HCT116 (cell line): ENCODE data around the gene ST7. TPM values are rescaled to one million over a fixed set of nuclear protein-coding genes. Genes with fewer than 3 reads are reported as not detected.

ENCODE experiments used
- ATAC-seq: fragments of 200-7000 bp; cut with Tn5 transposase; 2 replicates; pipeline ENCODE4 v1.9.1; 2020; ENCODE audit warnings: mild to moderate bottlenecking, moderate library complexity
- BruUV-seq: library from RNA; stranded (reverse); fragments of 400-500 nt; replicated peaks from 2 replicates; lab custom pipeline; 2021; lab: Mats Ljungman, UMichigan
- CTCF ChIA-PET: fragments of 300-600 bp; sonication (Branson Sonifier 250); formaldehyde crosslinking; loops from one replicate; lab custom pipeline; 2021; ENCODE audit warnings: antibody characterized with exemption; lab: Charles Lee
- POLR2A ChIA-PET: fragments of 300-600, 350-600 bp; sonication (Branson Sonifier 250); formaldehyde crosslinking; loops from one replicate; lab custom pipeline; 2021; ENCODE audit warnings: antibody characterized with exemption; lab: Charles Lee
- RAD21 ChIA-PET, 2 experiments: fragments of 300-600 bp; sonication (Branson Sonifier 250); formaldehyde crosslinking; loops; one replicate each; lab custom pipeline; 2023; ENCODE audit warnings: low total read pairs in 2 of 2; ENCODE audit not compliant: uncharacterized antibody in 2 of 2, unreplicated experiment in 2 of 2, low non-redundant PET in 1 of 2; lab: Charles Lee
- DNase-seq: peaks from one replicate; pipeline ENCODE4 v3.0.0-alpha.2; 2010; ENCODE audit warnings: low read depth, low spot score
- H2AFZ ChIP-seq: fragments of 200-600 bp; shearing (Covaris generic), sonication (generic); 2 replicates; pipeline ENCODE4 v1.6.1; 2017; ENCODE audit warnings: low read depth, mixed run types, mixed read lengths, antibody characterized with exemption, low read length; ENCODE audit not compliant: poor library complexity, severe bottlenecking
- H3K27ac ChIP-seq: 2 replicates; pipeline ENCODE4 v1.5.1; 2012; ENCODE audit warnings: low read depth, low read length
- H3K27me3 ChIP-seq: fragments of 200-600 bp; sonication (generic); 2 replicates; pipeline ENCODE4 v1.6.1; 2016; ENCODE audit warnings: mixed run types, low read length, mixed read lengths; ENCODE audit not compliant: insufficient read depth
- H3K36me3 ChIP-seq, 2 experiments: fragments of 200-500 bp in 1 of 2; fragments of 200-600 bp in 1 of 2; sonication (Bioruptor generic) in 1 of 2; sonication (generic) in 1 of 2; 2 replicates each; pipeline versions ENCODE4 v1.5.1 to v1.6.1; 2014 to 2016; ENCODE audit warnings: low read length in 2 of 2, inconsistent platforms in 1 of 2, mixed read lengths in 1 of 2, mixed run types in 1 of 2; ENCODE audit not compliant: insufficient read depth in 2 of 2, control insufficient read depth in 1 of 2
- H3K4me1 ChIP-seq, 2 experiments: fragments of 200-600 bp in 1 of 2; sonication (generic) in 1 of 2; 2 replicates each; pipeline versions ENCODE4 v1.5.1 to v1.6.1; 2012 to 2017; ENCODE audit warnings: low read length in 2 of 2, inconsistent platforms in 1 of 2, mild to moderate bottlenecking in 1 of 2, mixed read lengths in 1 of 2, mixed run types in 1 of 2, moderate library complexity in 1 of 2; ENCODE audit not compliant: insufficient read depth in 2 of 2, control insufficient read depth in 1 of 2
- H3K4me2 ChIP-seq: fragments of 200-600 bp; sonication (generic); 2 replicates; pipeline ENCODE4 v1.6.1; 2017; ENCODE audit warnings: mixed run types, low read length, mixed read lengths
- H3K4me3 ChIP-seq, 2 experiments: fragments of 200-600 bp in 1 of 2; sonication (generic) in 1 of 2; replicated peaks in 1 of 2; 2 replicates each; pipeline ENCODE4 v1.5.1; 2011 to 2016; ENCODE audit warnings: low read length in 2 of 2, control low read depth in 1 of 2, low read depth in 1 of 2, mild to moderate bottlenecking in 1 of 2, mixed read lengths in 1 of 2, mixed run types in 1 of 2
- H3K79me2 ChIP-seq: fragments of 200-600 bp; sonication (generic); 2 replicates; pipeline ENCODE4 v1.6.1; 2017; ENCODE audit warnings: mild to moderate bottlenecking, mixed run types, low read length, moderate library complexity, mixed read lengths; ENCODE audit not compliant: insufficient read depth
- H3K9ac ChIP-seq: fragments of 200-600 bp; sonication (generic); 2 replicates; pipeline ENCODE4 v1.6.1; 2016; ENCODE audit warnings: low read length, mixed read lengths
- H3K9me2 ChIP-seq: fragments of 200-600 bp; sonication (generic), shearing (Covaris generic); 2 replicates; pipeline ENCODE4 v1.6.1; 2017; ENCODE audit warnings: mixed run types, mild to moderate bottlenecking, moderate library complexity; ENCODE audit not compliant: insufficient read depth
- H3K9me3 ChIP-seq, 2 experiments: fragments of 200-500 bp in 1 of 2; fragments of 200-600 bp in 1 of 2; sonication (Bioruptor generic) in 1 of 2; sonication (generic) in 1 of 2; 2 replicates each; pipeline ENCODE4 v1.6.1; 2014 to 2017; ENCODE audit warnings: low read length in 2 of 2, mixed read lengths in 2 of 2, inconsistent platforms in 1 of 2, low read depth in 1 of 2, mild to moderate bottlenecking in 1 of 2, mixed run types in 1 of 2, moderate library complexity in 1 of 2; ENCODE audit not compliant: control insufficient read depth in 1 of 2, insufficient read depth in 1 of 2
- H4K20me1 ChIP-seq: fragments of 200-600 bp; sonication (generic), shearing (Covaris generic); 2 replicates; pipeline ENCODE4 v1.6.1; 2017; ENCODE audit warnings: mixed run types, mild to moderate bottlenecking, moderate library complexity; ENCODE audit not compliant: insufficient read depth
- EGR1 ChIP-seq: IDR thresholded peaks from 2 replicates; pipeline ENCODE4 v1.6.1; 2012; ENCODE audit warnings: low read depth
- EZH2 ChIP-seq: fragments of 200-600 bp; sonication (generic); IDR thresholded peaks from 2 replicates; pipeline ENCODE4 v1.6.1; 2017; ENCODE audit warnings: antibody characterized with exemption, mixed run types
- EZH2phosphoT487 ChIP-seq: fragments of 200-600 bp; IDR thresholded peaks from 2 replicates; pipeline ENCODE4 v1.6.1; 2018; ENCODE audit warnings: antibody characterized with exemption, borderline replicate concordance
- FOSL1 ChIP-seq: IDR thresholded peaks from 2 replicates; pipeline ENCODE4 v1.6.1; 2012; ENCODE audit warnings: low read depth
- POLR2AphosphoS5 ChIP-seq: IDR thresholded peaks from 2 replicates; pipeline ENCODE4 v1.6.1; 2011; ENCODE audit warnings: mild to moderate bottlenecking, low read depth, low read length, moderate library complexity
- SRF ChIP-seq: IDR thresholded peaks from 2 replicates; pipeline ENCODE4 v1.6.1; 2012; ENCODE audit warnings: low read depth
- ZFX ChIP-seq: fragments of 450-650 bp; IDR thresholded peaks from 2 replicates; pipeline ENCODE4 v1.6.1; 2017
- intact Hi-C: fragments of 100-400 bp; cut with micrococcal nuclease; formaldehyde crosslinking; loops from 2 replicates; pipeline ENCODE4 v1.10.0; 2022
- total RNA-seq: library from RNA; stranded (reverse); gene quantifications from one replicate; pipeline ENCODE4 v1.2.1, GENCODE V29; 2021; ENCODE audit not compliant: unreplicated experiment

ST7 gene
- total RNA-seq, 1 experiment from 2014 or later = 12.6 TPM

DNA sequence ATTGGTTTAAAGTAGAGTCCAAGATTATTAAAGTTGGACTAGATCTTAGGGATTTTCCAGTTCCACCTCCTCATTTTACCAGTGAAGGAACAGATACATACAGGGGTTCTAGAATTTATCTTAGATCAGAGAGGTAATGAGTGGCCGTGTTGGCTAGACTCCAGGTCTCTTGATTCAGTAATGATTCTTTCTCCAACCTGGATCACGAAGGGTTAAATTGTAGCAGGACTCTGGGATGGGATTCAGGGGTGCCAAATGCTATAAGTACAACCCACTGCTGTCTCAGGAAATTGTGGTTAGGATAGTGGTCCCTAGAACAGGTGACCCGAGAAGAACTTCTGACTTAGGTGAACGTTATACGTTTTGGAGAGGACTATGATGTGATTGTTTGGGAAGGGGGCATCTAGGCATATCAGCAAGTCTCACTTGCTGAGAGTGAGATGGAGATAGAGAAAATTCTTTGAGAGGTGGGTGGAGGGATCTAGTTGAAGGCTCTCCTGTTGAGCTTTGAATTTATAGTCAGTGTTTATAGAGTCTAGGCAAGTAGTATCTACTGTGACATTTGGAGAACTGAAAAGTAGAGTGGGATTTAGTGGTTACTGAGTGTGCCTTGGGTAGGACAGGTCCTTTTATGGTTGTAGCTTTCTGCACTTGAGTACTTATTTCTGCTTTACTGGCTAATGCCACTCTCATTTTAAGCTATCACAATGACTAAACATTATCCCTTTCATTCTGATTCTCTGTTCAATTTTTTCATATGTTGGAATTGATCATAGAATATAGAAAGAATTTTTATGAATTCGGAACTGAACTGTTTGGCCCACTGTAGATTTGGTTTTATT lies 58.3 kb downstream of the ST7 start:
- ATAC-seq = no peak
- no peak overlapping the region for H3K4me3 ChIP-seq
- H3K4me2 ChIP-seq = no peak overlapping the region
- ChIA-PET POLR2A (no interaction called here), CTCF (interaction anchor here (1.8 kb wide), 2 partner anchors 23 to 27 kb away, joined by 5 to 7 read pairs; no protein-coding TSS in a partner anchor), RAD21 (no interaction called here)
- no peak overlapping the region for H3K9ac ChIP-seq
- no peak overlapping the region for H3K27ac ChIP-seq
- no peaks in the 10 kb centered on the region for H3K9me3 ChIP-seq
- TF ChIP-seq SRF = no peak
- no peak for TF ChIP-seq POLR2AphosphoS5
- no peak for TF ChIP-seq ZFX
- TF ChIP-seq EZH2 = no peak
- no peak for TF ChIP-seq EZH2phosphoT487
- TF ChIP-seq EGR1 = no peak
- no peaks in the 10 kb centered on the region for H3K79me2 ChIP-seq
- no peak overlapping the region for H2AFZ ChIP-seq
- intact Hi-C loops = no loop called here
- H3K9me2 ChIP-seq = no peaks in the 10 kb centered on the region
- H3K4me1 ChIP-seq = peaks cover 0 to 5% of the 10 kb centered on the region in 2 experiments; a peak in 1 of 4 replicates
- DNase-seq = no peak
- BruUV-seq = no TSS peak
- H4K20me1 ChIP-seq = no peaks in the 10 kb centered on the region
- H3K36me3 ChIP-seq = no peaks in the 10 kb centered on the region
- no peaks in the 10 kb centered on the region for H3K27me3 ChIP-seq

- no peak overlapping the region for H3K27ac ChIP-seq
- no peak for ATAC-seq
- DNase-seq = no peak
- H3K9me2 ChIP-seq = no peaks in the 10 kb centered on the region
- no peaks in the 10 kb centered on the region for H3K9me3 ChIP-seq
- H3K4me2 ChIP-seq = no peak overlapping the region
- TF ChIP-seq FOSL1 = no peak
- TF ChIP-seq SRF = no peak
- no peaks in the 10 kb centered on the region for H4K20me1 ChIP-seq
- H2AFZ ChIP-seq = no peak overlapping the region
- H3K4me1 ChIP-seq = peaks cover 0 to 5% of the 10 kb centered on the region in 2 experiments; a peak in 1 of 4 replicates
- ChIA-PET CTCF (interaction anchor here (1.8 kb wide), 1 partner anchor 24 kb away, joined by 7 read pairs; no protein-coding TSS in a partner anchor), POLR2A (no interaction called here), RAD21 (no interaction called here)
- H3K79me2 ChIP-seq = no peaks in the 10 kb centered on the region
- BruUV-seq = no TSS peak
- intact Hi-C loops = no loop called here
- no peak overlapping the region for H3K9ac ChIP-seq
- H3K27me3 ChIP-seq = no peaks in the 10 kb centered on the region
- H3K36me3 ChIP-seq = no peaks in the 10 kb centered on the region
- H3K4me3 ChIP-seq = no peak overlapping the region
Observed at GRCh38 chr7:117012284-117012683, 59.0 kb downstream of the ST7 start.
